ENCODE results near the gene BUD31.
"Not testable (repeated sequence)": the region's sequence is repeated elsewhere in the genome, so short reads cannot be mapped to it uniquely, and the experiment has no call there.

The BUD31 gene

DNA sequence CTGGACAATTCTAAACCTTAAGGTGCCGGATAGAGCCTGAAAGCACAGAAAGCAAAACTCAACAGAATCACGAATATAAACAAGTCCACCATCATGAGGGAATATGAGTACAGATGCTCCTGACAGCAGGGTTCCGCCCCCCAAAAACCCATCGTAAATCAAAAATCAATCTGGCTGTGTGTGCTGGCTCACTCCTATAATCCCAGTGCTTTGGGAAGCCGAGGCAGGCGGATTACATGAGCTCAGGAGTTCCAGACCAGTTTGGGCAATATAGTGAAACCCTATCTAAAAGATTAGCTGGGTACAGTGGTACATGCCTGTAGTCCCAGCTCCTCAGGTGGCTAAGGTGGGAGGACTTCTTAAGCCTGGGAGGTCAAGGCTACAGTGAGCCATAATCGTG lies 12.2 kb downstream of the BUD31 start:
- Histone ChIP-seq H3K4me3 (no peak overlapping the region), H3K27ac (no peak overlapping the region)

DNA sequence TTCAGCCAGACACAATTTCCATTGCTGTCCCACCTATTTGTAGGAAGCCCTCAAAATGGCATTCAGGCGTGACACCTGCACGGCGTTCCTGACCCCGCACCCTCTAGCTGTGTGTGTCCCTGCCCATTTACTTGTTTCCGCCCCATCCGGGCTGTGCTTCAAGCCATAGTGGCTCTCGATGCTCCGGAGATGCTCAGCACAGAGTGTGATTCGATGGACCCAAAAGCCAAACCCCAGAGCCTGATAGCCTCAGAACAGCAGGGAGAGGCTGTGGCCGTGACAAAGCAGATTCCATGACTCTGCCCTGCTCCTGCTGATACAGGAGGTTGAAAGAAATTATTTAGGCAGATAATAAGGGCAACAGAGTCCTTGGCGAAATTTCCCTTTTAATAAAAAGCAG lies 13.4 kb downstream of the BUD31 start:
- Histone ChIP-seq H3K4me3 (no peak overlapping the region), H3K27ac (no peak overlapping the region)

DNA sequence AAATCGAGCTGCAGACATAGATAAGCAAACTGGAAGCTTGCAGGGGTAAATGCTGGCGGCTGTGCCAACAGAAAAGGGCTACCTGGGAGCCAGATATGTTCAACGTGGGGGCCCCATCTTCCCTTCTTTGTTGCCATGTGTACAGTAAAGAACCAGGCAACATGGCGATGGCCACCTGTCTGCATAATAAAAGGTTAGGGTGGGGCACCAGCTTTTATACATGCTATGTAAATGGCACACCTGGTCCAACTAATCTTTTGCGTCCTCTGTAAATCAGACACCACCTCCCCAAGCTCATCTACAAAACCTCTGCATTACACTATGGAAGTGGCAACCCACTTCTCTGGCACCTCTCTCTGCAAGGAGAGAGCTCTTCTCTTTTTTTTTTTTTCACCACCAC lies 13.9 kb downstream of the BUD31 start:
- H3K4me3 ChIP-seq, result no peak overlapping the region
- H3K27ac ChIP-seq, result no peak overlapping the region

DNA sequence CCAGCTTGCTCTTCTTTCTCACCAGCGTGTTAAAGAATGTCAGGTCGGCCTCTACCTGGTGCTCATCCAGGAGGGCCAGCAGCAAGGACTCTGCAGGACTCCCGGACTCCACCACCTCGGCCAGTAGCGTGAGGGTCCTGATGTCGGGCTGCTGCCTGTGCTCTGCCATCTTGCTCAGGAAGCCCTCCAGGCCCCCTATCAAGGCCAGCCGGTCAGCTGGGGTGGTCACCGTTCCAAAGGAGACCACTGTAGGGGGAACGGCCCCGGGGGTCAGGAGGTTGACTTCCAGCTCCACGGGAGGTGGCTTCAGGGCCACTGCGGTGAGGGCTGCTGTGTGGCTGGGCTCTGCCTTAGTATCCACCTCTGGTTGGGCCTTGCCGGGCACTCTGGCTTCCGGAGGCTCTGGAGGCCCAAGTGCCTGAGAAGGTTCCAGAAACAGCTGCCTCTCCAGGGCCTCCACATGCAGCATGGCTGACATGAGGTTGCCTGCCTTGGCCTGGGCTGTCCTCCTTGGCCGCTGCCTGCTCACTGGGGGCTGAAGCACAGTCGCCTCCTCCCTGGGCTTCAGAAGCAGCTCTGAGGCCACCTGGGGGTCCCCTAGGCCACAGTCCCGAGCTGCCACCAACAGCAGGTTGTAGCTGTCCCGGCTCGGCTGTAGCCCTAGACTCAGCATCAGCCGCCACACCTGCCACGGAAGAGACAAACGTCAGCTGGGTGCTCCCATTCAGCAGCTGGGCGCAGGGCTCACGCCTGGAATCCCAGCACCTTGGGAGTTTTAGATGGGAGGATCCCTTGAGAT lies 16.4 kb downstream of the BUD31 start:
- Histone ChIP-seq H3K4me3 (no peak overlapping the region), H3K27ac (no peak overlapping the region)

GRCh38 chr7:99428972-99429566 lies 20.3 kb downstream of the BUD31 start:
- Histone ChIP-seq H3K27ac (no peak overlapping the region), H3K4me3 (no peak overlapping the region)

DNA sequence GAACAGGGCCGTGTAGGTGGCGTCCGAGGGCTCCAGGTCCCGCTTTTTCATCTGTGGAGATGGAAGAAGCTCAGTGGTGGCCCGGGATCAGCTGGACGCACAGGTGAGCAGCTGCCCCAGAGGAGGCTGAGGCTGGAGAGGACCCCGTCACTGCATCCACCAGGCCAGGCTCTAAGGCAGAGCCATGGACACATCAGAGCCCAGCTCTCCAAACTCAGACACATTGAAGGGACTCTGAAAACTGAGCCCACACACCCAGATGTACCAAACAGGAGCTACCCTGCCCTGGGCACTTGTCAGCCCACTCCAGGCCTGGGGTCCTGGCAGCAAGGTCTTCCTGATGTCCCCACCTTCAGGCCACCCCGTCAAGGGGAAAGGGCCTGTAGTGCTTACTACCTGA lies 21.0 kb downstream of the BUD31 start:
- H3K27ac ChIP-seq, result no peak overlapping the region
- no peak overlapping the region for H3K4me3 ChIP-seq

- not testable (repeated sequence) for H3K4me3 ChIP-seq
- peak overlapping the region in 1 of 21 experiments; percentile 30 for H3K27ac ChIP-seq
Measured at GRCh38 chr7:99431756-99432540, 23.2 kb downstream of the BUD31 start.

GRCh38 chr7:99433158-99433557 lies 24.4 kb downstream of the BUD31 start:
- no peak overlapping the region for H3K4me3 ChIP-seq
- no peak overlapping the region for H3K27ac ChIP-seq

GRCh38 chr7:99437946-99438572 lies 29.3 kb downstream of the BUD31 start:
- Histone ChIP-seq H3K4me3 (peak overlapping the region; percentile 67 to 97 (median 95)), H3K27ac (peak overlapping the region in 20 of 21 experiments; percentile 68 to 98 (median 89))

DNA sequence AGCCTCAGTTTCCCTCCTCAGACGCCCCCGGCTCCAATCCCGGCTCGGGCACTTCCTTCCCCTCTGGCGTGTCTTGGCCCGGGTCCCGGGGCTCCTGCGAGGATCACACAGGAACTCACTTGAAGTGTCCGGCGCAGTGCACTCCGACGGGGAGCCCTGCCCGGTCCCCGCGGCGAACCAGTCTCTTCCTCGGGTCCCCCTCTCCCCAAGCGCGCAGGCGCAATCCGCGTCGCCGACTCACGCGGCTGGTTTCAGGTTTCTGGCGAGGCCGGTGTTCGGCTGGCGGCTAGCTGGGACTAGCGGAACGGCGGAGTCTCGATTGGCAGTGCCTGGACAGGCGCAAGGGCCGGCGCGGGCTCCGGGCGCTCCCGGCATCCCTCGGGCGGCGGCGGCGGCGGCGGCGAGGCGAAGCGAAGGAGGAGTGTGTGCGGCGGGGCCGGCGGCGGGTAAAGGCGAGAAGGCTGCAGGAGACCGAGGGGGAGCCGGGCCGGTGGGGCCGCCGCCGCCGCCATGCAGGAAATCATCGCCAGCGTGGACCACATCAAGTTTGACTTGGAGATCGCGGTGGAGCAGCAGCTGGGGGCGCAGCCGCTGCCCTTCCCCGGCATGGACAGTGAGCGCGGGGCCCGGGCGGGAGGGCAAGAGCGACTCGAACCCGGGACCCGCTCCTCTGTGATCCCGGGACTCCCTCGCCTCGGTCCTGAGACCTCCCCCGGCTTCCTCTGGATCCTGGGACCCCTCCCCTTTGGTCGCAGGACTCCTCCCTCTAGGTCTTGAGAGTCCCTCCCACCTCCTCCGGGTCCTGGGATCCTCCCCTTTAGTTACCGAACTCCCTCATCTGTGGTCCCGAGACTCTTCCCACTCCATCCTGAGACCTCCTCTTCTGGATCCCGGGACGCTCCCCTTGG lies 30.1 kb downstream of the BUD31 start, which contains the start of the genes CPSF4 and PTCD1:
TSS of gene CPSF4 (plus strand) at position 371 of the 908 bp plus-strand sequence. CDS start at position 511, 140 bp downstream.
TSS of gene PTCD1 (minus strand) at position 226 of the 908 bp plus-strand sequence. CDS start 3,556 bp downstream, outside the sequence.
- H3K4me3 ChIP-seq, result peak within 1 kb of the TSS; percentile 67 to 97 (median 95)
- H3K27ac ChIP-seq, result peak within 1 kb of the TSS; percentile 68 to 98 (median 89)

DNA sequence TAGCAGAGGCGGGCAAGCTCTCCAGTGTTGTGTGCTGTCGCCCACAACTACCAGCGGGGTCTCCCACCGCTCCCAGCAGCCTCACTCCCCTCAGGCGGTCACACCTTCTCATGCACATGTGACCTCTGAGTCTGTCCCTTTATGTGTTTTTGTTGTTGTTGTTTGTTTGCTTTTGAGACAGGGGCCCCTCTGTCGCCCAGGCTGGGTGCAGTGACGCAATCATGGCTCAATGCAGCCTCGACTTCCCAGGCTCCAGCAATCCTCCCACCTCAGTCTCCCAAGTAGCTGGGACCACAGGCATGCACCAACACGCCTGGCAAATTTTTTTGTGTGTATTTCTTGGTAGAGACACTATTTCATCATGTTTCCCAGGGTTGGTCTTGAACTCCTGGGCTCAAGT lies 31.4 kb downstream of the BUD31 start:
- Histone ChIP-seq H3K4me3 (peak overlapping the region in 5 of 7 experiments; percentile 67 to 97 (median 96)), H3K27ac (peak overlapping the region in 8 of 21 experiments; percentile 85 to 96 (median 91))

DNA sequence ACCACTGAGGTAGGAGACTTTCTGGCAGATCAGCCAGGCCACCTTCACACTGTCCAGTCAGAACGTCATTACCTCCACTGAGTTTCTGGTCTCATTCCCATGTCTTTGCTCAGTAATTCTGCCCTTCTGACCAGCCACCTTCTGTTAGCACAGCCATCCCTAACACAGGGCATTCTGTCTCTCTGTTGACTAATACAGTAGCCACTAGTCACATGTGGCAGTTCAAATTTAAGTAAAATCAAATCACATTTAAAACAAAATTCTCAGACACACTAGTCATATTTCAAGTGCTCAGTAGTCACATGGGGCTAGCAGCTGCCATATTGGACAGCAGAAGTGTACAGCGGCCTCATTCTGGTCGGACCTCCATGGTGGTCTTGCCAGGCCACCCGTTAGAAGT lies 37.3 kb downstream of the BUD31 start:
- no peak overlapping the region for H3K4me3 ChIP-seq

GRCh38 chr7:99447943-99448342 lies 39.2 kb downstream of the BUD31 start:
- H3K4me3 ChIP-seq, result no peak overlapping the region

More for the DNA sequence above, 37.3 kb downstream of the BUD31 start:
- no peak overlapping the region for H3K27ac ChIP-seq

DNA sequence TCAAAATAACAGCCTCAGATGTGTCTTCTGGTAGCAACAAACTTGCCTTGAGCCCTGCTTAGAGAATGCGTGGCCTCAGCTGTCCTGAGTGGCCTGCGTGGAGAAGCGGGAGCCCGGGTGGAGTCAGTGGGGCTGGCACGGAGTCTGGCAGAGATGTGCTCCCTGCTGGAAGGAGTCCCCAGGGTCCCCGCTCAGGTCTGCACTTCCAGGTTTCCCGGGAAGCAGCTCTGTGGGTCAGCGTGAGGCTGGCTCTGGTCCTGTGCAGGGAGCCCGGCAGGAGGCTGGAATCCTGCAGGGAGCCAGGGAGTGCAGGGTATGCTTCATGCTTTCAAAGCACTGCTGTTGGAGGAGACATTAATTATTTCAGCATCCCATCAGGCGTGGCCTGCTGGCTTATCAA lies 40.1 kb downstream of the BUD31 start:
- no peak overlapping the region for H3K4me3 ChIP-seq
- no peak overlapping the region for H3K27ac ChIP-seq

More at GRCh38 chr7:99447943-99448342, 39.2 kb downstream of the BUD31 start:
- no peak overlapping the region for H3K27ac ChIP-seq

DNA sequence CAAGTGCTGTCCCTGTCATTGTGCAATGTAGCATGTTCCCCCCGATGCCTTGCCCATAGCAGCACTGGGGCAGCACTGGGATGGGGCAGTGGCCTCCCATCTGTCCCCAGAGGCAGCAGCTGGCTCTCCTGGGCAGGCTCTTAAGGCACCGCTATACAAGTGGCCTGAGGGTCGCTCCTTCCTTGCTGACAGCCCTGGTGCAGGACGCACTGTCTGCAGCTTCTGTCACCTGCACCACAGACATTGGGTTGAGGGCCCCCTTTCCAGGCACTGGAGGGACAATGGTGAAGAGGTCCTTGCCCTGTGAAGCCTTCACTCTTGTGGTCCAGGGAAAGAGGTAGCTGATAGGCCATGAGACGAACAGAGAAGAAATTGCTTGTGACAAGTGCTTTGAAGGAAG lies 40.6 kb downstream of the BUD31 start:
- Histone ChIP-seq H3K27ac (no peak overlapping the region), H3K4me3 (no peak overlapping the region)

GRCh38 chr7:99451936-99452335 lies 43.2 kb downstream of the BUD31 start:
- Histone ChIP-seq H3K27ac (peak overlapping the region in 5 of 21 experiments; percentile 24 to 72 (median 35)), H3K4me3 (no peak overlapping the region)

GRCh38 chr7:99452541-99452940 lies 43.8 kb downstream of the BUD31 start:
- H3K27ac ChIP-seq, result peak overlapping the region in 5 of 21 experiments; percentile 29 to 72 (median 32)
- H3K4me3 ChIP-seq, result no peak overlapping the region

- peak overlapping the region in 3 of 21 experiments; percentile 29 to 61 (median 47) for H3K27ac ChIP-seq
- no peak overlapping the region for H3K4me3 ChIP-seq
Measured at GRCh38 chr7:99453105-99453504, 44.3 kb downstream of the BUD31 start.

DNA sequence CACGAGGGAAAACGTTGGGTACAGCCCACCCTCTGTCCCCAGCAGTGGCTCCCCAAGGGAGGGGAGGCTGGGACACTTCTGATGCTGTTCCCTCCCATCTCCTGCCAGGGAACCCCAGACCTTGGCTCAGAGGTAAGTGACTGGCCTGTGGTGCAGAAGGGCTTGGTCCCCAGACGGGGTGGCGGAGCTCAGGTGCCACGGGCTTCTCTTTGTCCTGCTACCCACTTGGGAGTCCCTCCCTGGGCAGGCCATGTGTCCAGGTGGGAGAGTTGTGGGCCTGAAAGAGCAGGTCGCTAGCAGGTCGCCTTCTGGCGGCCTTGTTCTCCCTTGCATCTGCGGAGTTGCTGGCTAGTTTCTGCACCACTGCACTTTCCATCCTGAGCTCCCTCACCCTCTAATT lies 47.1 kb downstream of the BUD31 start:
- H3K4me3 ChIP-seq, result no peak overlapping the region
- no peak overlapping the region for H3K27ac ChIP-seq
